K562 (cell line): ENCODE measurements around the gene PHF21B.

Experiments
- CHD4 ChIP-seq: fragments of 200-600 bp; sonication (generic); IDR thresholded peaks from 3 replicates; pipeline ENCODE4 v1.6.1; 2012; ENCODE audit warnings: low read depth, mild to moderate bottlenecking, mixed read lengths, low read length, inconsistent platforms; ENCODE audit not compliant: insufficient read depth, insufficient replicate concordance, poor library complexity, severe bottlenecking
- DDX20 ChIP-seq: fragments of 450-650 bp; IDR thresholded peaks from 2 replicates; pipeline ENCODE4 v1.6.1; 2016; ENCODE audit warnings: missing genetic modification characterization, low read depth, mild to moderate bottlenecking, missing compliant biosample characterization, moderate library complexity
- FOXA1 ChIP-seq: fragments of 450-650 bp; IDR thresholded peaks from 2 replicates; pipeline ENCODE4 v1.6.1; 2016; ENCODE audit warnings: mild to moderate bottlenecking, borderline replicate concordance
- HDAC6 ChIP-seq: IDR thresholded peaks from 2 replicates; pipeline ENCODE4 v1.6.1; 2012; ENCODE audit warnings: low read depth, mild to moderate bottlenecking, control low read depth, inconsistent platforms, low read length, moderate library complexity
- NFXL1 ChIP-seq: fragments of 450-650 bp; formaldehyde crosslinking; IDR thresholded peaks from 2 replicates; pipeline ENCODE4 v1.4.0; 2021; ENCODE audit warnings: mild to moderate bottlenecking
- ZFX ChIP-seq: sonication (generic); formaldehyde crosslinking; IDR thresholded peaks from 2 replicates; pipeline ENCODE4 v1.8.0; 2022; ENCODE audit warnings: mild to moderate bottlenecking, missing genetic modification reagents, moderate library complexity
- TF ChIP-seq, protein P1 (sequence below), 2 experiments: fragments of 200-800 bp in 1 of 2; sonication (Bioruptor generic) in 1 of 2; sonication (generic) in 1 of 2; formaldehyde crosslinking in 1 of 2; IDR thresholded peaks in 1 of 2; conservative IDR thresholded peaks in 1 of 2; 2 replicates each; pipeline versions ENCODE4 v1.5.0 to v1.6.1; 2016 to 2020; ENCODE audit warnings: missing compliant biosample characterization in 1 of 2, missing genetic modification characterization in 1 of 2, missing genetic modification reagents in 1 of 2
- TF ChIP-seq, protein P2 (sequence below), 2 experiments: fragments of 450-650 bp; formaldehyde crosslinking in 1 of 2; IDR thresholded peaks; 2 replicates each; pipeline versions ENCODE4 v1.4.0 to v1.6.1; 2014 to 2020; ENCODE audit warnings: mild to moderate bottlenecking in 2 of 2, borderline replicate concordance in 1 of 2, low read depth in 1 of 2
- TF ChIP-seq, protein P3 (sequence below): sonication (generic); formaldehyde crosslinking; IDR thresholded peaks from 2 replicates; pipeline ENCODE4 v1.5.0; 2020; ENCODE audit warnings: missing genetic modification reagents

DNA sequence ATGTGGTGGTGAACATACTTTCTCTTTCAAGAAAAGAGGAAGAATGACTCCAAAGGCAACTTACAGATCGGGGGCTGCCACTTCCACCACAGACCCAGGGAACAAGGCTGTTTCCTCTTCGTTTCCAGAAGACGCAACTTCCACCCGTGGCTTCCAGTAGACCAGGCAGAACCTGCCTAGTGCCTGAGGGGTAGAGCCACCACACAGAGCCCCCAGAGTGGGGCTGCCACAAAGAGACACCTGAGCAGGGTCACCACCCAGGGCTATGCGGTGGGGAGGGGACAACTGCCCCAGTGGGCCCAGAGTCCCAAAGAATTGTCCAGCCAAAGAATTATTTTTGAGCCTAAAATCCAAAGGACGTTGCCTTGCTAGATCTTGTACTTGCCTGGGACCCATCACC, 16.7 kb upstream of the PHF21B start:
- TF ChIP-seq ZFX (CRISPR knock-in tag) (no peak), CHD4 (no peak), HDAC6 (no peak), NFXL1 (CRISPR knock-in tag) (no peak), FOXA1 (no peak), DDX20 (no peak)
- TF ChIP-seq, protein P1, sequence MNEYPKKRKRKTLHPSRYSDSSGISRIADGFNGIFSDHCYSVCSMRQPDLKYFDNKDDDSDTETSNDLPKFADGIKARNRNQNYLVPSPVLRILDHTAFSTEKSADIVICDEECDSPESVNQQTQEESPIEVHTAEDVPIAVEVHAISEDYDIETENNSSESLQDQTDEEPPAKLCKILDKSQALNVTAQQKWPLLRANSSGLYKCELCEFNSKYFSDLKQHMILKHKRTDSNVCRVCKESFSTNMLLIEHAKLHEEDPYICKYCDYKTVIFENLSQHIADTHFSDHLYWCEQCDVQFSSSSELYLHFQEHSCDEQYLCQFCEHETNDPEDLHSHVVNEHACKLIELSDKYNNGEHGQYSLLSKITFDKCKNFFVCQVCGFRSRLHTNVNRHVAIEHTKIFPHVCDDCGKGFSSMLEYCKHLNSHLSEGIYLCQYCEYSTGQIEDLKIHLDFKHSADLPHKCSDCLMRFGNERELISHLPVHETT (CRISPR knock-in tag; conservative IDR thresholded peaks at IDR 0.05 in 1 of 2, IDR thresholded peaks at IDR 0.05 in 1 of 2) = no peak
- TF ChIP-seq, protein P2, sequence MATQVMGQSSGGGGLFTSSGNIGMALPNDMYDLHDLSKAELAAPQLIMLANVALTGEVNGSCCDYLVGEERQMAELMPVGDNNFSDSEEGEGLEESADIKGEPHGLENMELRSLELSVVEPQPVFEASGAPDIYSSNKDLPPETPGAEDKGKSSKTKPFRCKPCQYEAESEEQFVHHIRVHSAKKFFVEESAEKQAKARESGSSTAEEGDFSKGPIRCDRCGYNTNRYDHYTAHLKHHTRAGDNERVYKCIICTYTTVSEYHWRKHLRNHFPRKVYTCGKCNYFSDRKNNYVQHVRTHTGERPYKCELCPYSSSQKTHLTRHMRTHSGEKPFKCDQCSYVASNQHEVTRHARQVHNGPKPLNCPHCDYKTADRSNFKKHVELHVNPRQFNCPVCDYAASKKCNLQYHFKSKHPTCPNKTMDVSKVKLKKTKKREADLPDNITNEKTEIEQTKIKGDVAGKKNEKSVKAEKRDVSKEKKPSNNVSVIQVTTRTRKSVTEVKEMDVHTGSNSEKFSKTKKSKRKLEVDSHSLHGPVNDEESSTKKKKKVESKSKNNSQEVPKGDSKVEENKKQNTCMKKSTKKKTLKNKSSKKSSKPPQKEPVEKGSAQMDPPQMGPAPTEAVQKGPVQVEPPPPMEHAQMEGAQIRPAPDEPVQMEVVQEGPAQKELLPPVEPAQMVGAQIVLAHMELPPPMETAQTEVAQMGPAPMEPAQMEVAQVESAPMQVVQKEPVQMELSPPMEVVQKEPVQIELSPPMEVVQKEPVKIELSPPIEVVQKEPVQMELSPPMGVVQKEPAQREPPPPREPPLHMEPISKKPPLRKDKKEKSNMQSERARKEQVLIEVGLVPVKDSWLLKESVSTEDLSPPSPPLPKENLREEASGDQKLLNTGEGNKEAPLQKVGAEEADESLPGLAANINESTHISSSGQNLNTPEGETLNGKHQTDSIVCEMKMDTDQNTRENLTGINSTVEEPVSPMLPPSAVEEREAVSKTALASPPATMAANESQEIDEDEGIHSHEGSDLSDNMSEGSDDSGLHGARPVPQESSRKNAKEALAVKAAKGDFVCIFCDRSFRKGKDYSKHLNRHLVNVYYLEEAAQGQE (IDR thresholded peaks at IDR 0.05; ENCODE audit: borderline replicate concordance) = no peak
- TF ChIP-seq, protein P2 (CRISPR knock-in tag; IDR thresholded peaks at IDR 0.05; ENCODE audit: low read depth) = no peak
- TF ChIP-seq, protein P3, sequence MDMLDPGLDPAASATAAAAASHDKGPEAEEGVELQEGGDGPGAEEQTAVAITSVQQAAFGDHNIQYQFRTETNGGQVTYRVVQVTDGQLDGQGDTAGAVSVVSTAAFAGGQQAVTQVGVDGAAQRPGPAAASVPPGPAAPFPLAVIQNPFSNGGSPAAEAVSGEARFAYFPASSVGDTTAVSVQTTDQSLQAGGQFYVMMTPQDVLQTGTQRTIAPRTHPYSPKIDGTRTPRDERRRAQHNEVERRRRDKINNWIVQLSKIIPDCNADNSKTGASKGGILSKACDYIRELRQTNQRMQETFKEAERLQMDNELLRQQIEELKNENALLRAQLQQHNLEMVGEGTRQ (CRISPR knock-in tag) = no peak
